Kidney (tissue), 14 donors: Measurements from ENCODE around the gene PATZ1. TPM values are rescaled to one million over a fixed set of nuclear protein-coding genes. Genes with fewer than 3 reads are reported as not detected.

ENCODE experiments used
- DNase-seq, 5 donors: peaks; one replicate each; pipeline ENCODE4 v3.0.0-alpha.2; 2013 to 2020
- FAIRE-seq: peaks from 2 replicates; lab custom pipeline; 2012; peaks lifted over from hg19 to GRCh38; lab: Jason Lieb, UNC
- H3K27ac ChIP-seq, 2 donors: one replicate each; pipeline ENCODE4 v1.7.0; 2013; ENCODE audit warnings: low read depth in 2 of 2, low read length in 2 of 2, inconsistent platforms in 1 of 2
- H3K27me3 ChIP-seq: one replicate; pipeline ENCODE4 v1.7.1; 2013; ENCODE audit warnings: low read length, inconsistent platforms; ENCODE audit not compliant: control insufficient read depth, insufficient read depth
- H3K36me3 ChIP-seq, 3 donors: one replicate each; pipeline versions ENCODE4 v1.7.0 to v1.7.1; 2013; ENCODE audit warnings: low read length in 3 of 3, control low read depth in 1 of 3, inconsistent platforms in 1 of 3; ENCODE audit not compliant: insufficient read depth in 3 of 3, control insufficient read depth in 2 of 3
- H3K4me1 ChIP-seq, 3 donors: one replicate each; pipeline versions ENCODE4 v1.7.0 to v1.7.1; 2013; ENCODE audit warnings: low read length in 3 of 3, inconsistent platforms in 1 of 3, low read depth in 1 of 3; ENCODE audit not compliant: control insufficient read depth in 2 of 3, insufficient read depth in 2 of 3
- H3K4me3 ChIP-seq, 3 donors: one replicate each; pipeline versions ENCODE4 v1.7.0 to v1.8.1; 2013; ENCODE audit warnings: low read length in 3 of 3, control low read depth in 1 of 3, inconsistent platforms in 1 of 3
- H3K9ac ChIP-seq, 3 donors: one replicate each; pipeline versions ENCODE4 v1.7.0 to v1.7.1; 2013; ENCODE audit warnings: low read length in 3 of 3, control low read depth in 1 of 3, inconsistent platforms in 1 of 3
- H3K9me3 ChIP-seq, 3 donors: one replicate each; pipeline versions ENCODE4 v1.7.0 to v1.7.1; 2013; ENCODE audit warnings: low read length in 3 of 3, control low read depth in 1 of 3, inconsistent platforms in 1 of 3; ENCODE audit not compliant: control insufficient read depth in 2 of 3, insufficient read depth in 1 of 3
- CTCF ChIP-seq: IDR thresholded peaks from 3 replicates; pipeline ENCODE4 v1.5.1; 2012; ENCODE audit warnings: mild to moderate bottlenecking, moderate library complexity, borderline replicate concordance; ENCODE audit not compliant: insufficient read depth; ENCODE audit errors: extremely low read depth
- intact Hi-C: fragments of 100-400 bp; cut with DNase I; formaldehyde crosslinking; loops from one replicate; pipeline ENCODE4 v1.11.1; 2022
- polyA plus RNA-seq: library from polyadenylated mRNA; stranded (reverse); fragments of 350-450 nt; fragmentation: Illumina TruSeq; extraction: RNeasy Lipid Tissue Mini Kit (QIAGEN cat#74804); gene quantifications from one replicate; pipeline ENCODE4 v1.2.3, GENCODE V29; 2014; ENCODE audit warnings: low read depth, low replicate concordance; ENCODE audit not compliant: insufficient read depth
- total RNA-seq: library from RNA; stranded (reverse); fragmentation: NEBNext Ultra II Directional; extraction: Animal tissue kit (Norgen Biotek cat#: 25700); gene quantifications from one replicate; pipeline ENCODE4 v1.2.1, GENCODE V29; 2021
- donor health status: control.
- donor health status: control.
- donor health status: control.
- donor health status: control.
- donor health status: control.
- donor health status: DM: yes; HTN: yes; CAD: no.
- donor health status: Normal renal cell carcinoma (clear cell type).

PATZ1 gene
- total and polyA plus RNA-seq, 2 donors from 2014 or later = 33.3 to 40.9 TPM

- H3K9me3 ChIP-seq = no peaks in the 10 kb centered on the region
- FAIRE-seq (no peak), DNase-seq (peak in 1 of 5 donors; percentile 46)
- TF ChIP-seq CTCF = no peak
- H3K27me3 ChIP-seq = no peaks in the 10 kb centered on the region
- H3K4me1 ChIP-seq = peaks cover 0 to 52% (median 34%) of the 10 kb centered on the region in 3 donors
- peak overlapping the region; percentile 5 to 44 for H3K27ac ChIP-seq
- H3K9ac ChIP-seq = peak overlapping the region in 1 of 3 donors; percentile 62
- intact Hi-C loops = no loop called here
- peaks cover 0 to 20% (median 7%) of the 10 kb centered on the region in 3 donors for H3K36me3 ChIP-seq
- peak overlapping the region in 1 of 3 donors; percentile 53 for H3K4me3 ChIP-seq
Measured at GRCh38 chr22:31341386-31342088, 4.6 kb downstream of the PATZ1 start.

GRCh38 chr22:31340765-31341247 lies 5.3 kb downstream of the PATZ1 start:
- TF ChIP-seq CTCF = no peak
- no peaks in the 10 kb centered on the region for H3K27me3 ChIP-seq
- peaks cover 0 to 52% (median 34%) of the 10 kb centered on the region in 3 donors for H3K4me1 ChIP-seq
- no peak for FAIRE-seq
- no peak for DNase-seq
- H3K27ac ChIP-seq = no peak overlapping the region
- intact Hi-C loops = no loop called here
- H3K9me3 ChIP-seq = no peaks in the 10 kb centered on the region
- H3K4me3 ChIP-seq = no peak overlapping the region
- H3K9ac ChIP-seq = no peak overlapping the region
- peaks cover 0 to 23% (median 7%) of the 10 kb centered on the region in 3 donors for H3K36me3 ChIP-seq

- FAIRE-seq (no peak), DNase-seq (no peak)
- no peaks in the 10 kb centered on the region for H3K27me3 ChIP-seq
- no peak for TF ChIP-seq CTCF
- H3K27ac ChIP-seq = no peak overlapping the region
- no peak overlapping the region for H3K9ac ChIP-seq
- H3K4me3 ChIP-seq = no peak overlapping the region
- peaks cover 0 to 28% (median 11%) of the 10 kb centered on the region in 3 donors for H3K36me3 ChIP-seq
- H3K4me1 ChIP-seq = peaks cover 0 to 52% (median 34%) of the 10 kb centered on the region in 3 donors
- H3K9me3 ChIP-seq = no peaks in the 10 kb centered on the region
- intact Hi-C loops = no loop called here
Measured at GRCh38 chr22:31340360-31340759, 5.8 kb downstream of the PATZ1 start.
